Hematopoietic multipotent progenitor cell treated with erythropoietin and hydrocortisone succinate and interleukin-3 and kit ligand, for 15 days (in vitro differentiated cells): ENCODE measurements around the gene TAGAP.
"Not testable (repeated sequence)": the region's sequence is repeated elsewhere in the genome, so short reads cannot be mapped to it uniquely, and the experiment has no call there.

Source experiments
- DNase-seq: peaks from one replicate; pipeline ENCODE4 v3.0.0-alpha.2; 2015; ENCODE audit warnings: low spot score

The TAGAP gene

GRCh38 chr6:159010037-159010612 is 34.7 kb downstream of the TAGAP start:
- DNase-seq = not testable (repeated sequence)

GRCh38 chr6:159008656-159009288 is 36.0 kb downstream of the TAGAP start:
- DNase-seq = peak; percentile 54

- no peak for DNase-seq
These were observed 37.3 kb downstream of the TAGAP start for GRCh38 chr6:159007510-159007909.

- no peak for DNase-seq
These were observed 39.4 kb downstream of the TAGAP start for GRCh38 chr6:159005436-159005835.

GRCh38 chr6:159004592-159004991 is 40.2 kb downstream of the TAGAP start:
- DNase-seq = no peak

- no peak for DNase-seq
These were observed 42.2 kb downstream of the TAGAP start for GRCh38 chr6:159002432-159003155.

GRCh38 chr6:158999666-159000403 is 45.0 kb downstream of the TAGAP start, which contains the start of gene RSPH3:
Gene RSPH3, minus strand, starts transcription at chr6:159000202. Its CDS starts 652 bp downstream, at chr6:158999550.
- peak; percentile 91 for DNase-seq

- DNase-seq = no peak
These were observed 45.6 kb downstream of the TAGAP start for GRCh38 chr6:158999154-158999665.

GRCh38 chr6:158996856-158997255 is 47.9 kb downstream of the TAGAP start:
- no peak for DNase-seq

- DNase-seq = no peak
These were observed 51.2 kb downstream of the TAGAP start for GRCh38 chr6:158993639-158994038.

- DNase-seq = no peak
These were observed 53.6 kb downstream of the TAGAP start for GRCh38 chr6:158991017-158991723.

GRCh38 chr6:158989711-158990110 is 55.1 kb downstream of the TAGAP start:
- DNase-seq = not testable (repeated sequence)

GRCh38 chr6:158988477-158988876 is 56.3 kb downstream of the TAGAP start:
- no peak for DNase-seq

GRCh38 chr6:158987657-158988056 is 57.1 kb downstream of the TAGAP start:
- DNase-seq = no peak
